ENCODE data around the gene CD99. TPM values are rescaled to one million over a fixed set of nuclear protein-coding genes. Genes with fewer than 3 reads are reported as not detected.
"Not testable (repeated sequence)": the region's sequence is repeated elsewhere in the genome, so short reads cannot be mapped to it uniquely, and the experiment has no call there.

CD99 gene
- total RNA-seq, 1 donor from 2014 or later, result 122 TPM

DNA sequence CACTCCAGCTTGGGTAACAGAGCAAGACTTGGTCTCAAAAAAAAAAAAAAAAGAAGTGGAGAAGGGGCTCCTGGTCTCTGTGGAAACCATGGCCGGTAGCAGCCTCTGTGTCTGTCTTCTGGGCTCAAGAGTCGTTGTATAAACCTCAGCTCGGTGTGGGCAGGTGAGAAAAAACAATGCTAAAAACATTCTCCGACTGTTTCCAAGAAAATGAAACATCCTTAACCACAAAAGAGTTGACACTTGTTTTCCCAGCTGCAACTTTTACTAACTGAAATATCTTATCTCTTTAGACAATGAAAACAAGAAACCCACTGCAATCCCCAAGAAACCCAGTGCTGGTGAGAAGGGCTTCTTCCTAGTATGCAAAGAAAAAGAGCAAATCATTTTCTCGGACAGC, 26.2 kb downstream of the CD99 start:
- Histone ChIP-seq H3K9me3 (ENCODE audit: control insufficient read depth in 3 of 3, low read length in 3 of 3) (no peaks in the 10 kb centered on the region), H3K27me3 (ENCODE audit: control insufficient read depth in 3 of 3, insufficient read depth in 3 of 3, low read length in 3 of 3) (no peaks in the 10 kb centered on the region), H3K36me3 (ENCODE audit: control insufficient read depth in 3 of 3, insufficient read depth in 3 of 3, low read length in 3 of 3) (peaks cover 42 to 72% (median 61%) of the 10 kb centered on the region in 3 donors), H3K27ac (ENCODE audit: low read depth, low read length) (no peak overlapping the region), H3K9ac (ENCODE audit: low read depth in 1 of 3, low read length in 3 of 3) (no peak overlapping the region), H3K4me1 (ENCODE audit: control insufficient read depth in 3 of 3, insufficient read depth in 3 of 3, low read length in 3 of 3) (peaks cover 0 to 5% (median 0%) of the 10 kb centered on the region in 3 donors), H3K4me3 (ENCODE audit: low read length in 3 of 3) (no peak overlapping the region)

DNA sequence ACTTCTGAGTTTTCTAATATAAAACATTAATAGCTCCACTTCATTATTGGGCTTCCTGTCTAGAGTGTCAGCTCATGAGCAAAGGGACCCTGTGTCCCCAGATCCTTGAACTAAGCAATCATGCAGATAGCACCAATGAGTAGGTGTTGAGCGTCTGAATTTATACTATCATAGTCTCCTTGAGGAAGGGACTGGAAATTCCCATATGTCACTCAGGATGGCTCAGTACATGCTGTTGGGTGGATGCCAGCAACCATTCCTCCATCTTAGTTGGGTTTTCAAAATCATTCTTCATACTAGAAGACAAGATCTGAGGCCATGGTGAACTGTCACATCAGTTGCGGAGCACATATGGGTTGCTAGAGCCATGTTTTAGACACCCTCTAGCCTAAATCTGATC, 27.7 kb downstream of the CD99 start:
- H3K9ac ChIP-seq (ENCODE audit: low read depth in 1 of 3, low read length in 3 of 3), result no peak overlapping the region
- H3K27me3 ChIP-seq (ENCODE audit: control insufficient read depth in 3 of 3, insufficient read depth in 3 of 3, low read length in 3 of 3), result no peaks in the 10 kb centered on the region
- H3K27ac ChIP-seq (ENCODE audit: low read depth, low read length), result no peak overlapping the region
- no peaks in the 10 kb centered on the region for H3K4me1 ChIP-seq (ENCODE audit: control insufficient read depth in 3 of 3, insufficient read depth in 3 of 3, low read length in 3 of 3)
- peaks cover 49 to 76% (median 65%) of the 10 kb centered on the region in 3 donors for H3K36me3 ChIP-seq (ENCODE audit: control insufficient read depth in 3 of 3, insufficient read depth in 3 of 3, low read length in 3 of 3)
- H3K9me3 ChIP-seq (ENCODE audit: control insufficient read depth in 3 of 3, low read length in 3 of 3), result no peaks in the 10 kb centered on the region
- no peak overlapping the region for H3K4me3 ChIP-seq (ENCODE audit: low read length in 3 of 3)

DNA sequence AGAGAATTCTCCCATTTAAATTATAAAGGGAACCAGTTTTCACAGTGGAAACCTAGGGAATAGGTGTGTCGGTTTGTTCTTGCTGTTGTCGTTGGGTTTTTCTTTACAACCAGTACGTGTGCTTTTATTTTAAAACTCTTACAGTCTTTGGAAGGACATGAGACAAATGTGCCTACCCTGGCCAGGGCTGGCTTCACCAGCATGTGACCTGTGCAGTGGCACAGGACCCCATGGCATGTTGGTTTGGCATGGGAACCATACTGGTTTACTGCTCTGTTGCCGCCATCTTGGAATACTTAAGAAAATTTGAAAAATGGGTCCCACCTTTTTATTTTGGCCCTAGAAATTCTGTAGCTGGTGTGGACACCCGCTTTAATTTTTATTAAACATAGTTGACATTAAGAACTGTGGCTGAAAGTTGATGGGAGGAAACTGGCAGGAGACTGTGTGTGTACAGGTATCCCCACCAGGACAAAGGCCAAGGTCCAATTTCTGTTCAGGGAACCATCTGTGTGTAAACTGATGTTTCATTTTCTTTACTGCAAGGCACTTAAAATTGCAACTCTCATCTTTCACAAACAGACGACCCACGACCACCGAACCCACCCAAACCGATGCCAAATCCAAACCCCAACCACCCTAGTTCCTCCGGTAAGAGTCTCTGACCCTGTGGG, 28.8 kb downstream of the CD99 start:
- no peaks in the 10 kb centered on the region for H3K27me3 ChIP-seq (ENCODE audit: control insufficient read depth in 3 of 3, insufficient read depth in 3 of 3, low read length in 3 of 3)
- H3K9ac ChIP-seq (ENCODE audit: low read depth in 1 of 3, low read length in 3 of 3), result no peak overlapping the region

DNA sequence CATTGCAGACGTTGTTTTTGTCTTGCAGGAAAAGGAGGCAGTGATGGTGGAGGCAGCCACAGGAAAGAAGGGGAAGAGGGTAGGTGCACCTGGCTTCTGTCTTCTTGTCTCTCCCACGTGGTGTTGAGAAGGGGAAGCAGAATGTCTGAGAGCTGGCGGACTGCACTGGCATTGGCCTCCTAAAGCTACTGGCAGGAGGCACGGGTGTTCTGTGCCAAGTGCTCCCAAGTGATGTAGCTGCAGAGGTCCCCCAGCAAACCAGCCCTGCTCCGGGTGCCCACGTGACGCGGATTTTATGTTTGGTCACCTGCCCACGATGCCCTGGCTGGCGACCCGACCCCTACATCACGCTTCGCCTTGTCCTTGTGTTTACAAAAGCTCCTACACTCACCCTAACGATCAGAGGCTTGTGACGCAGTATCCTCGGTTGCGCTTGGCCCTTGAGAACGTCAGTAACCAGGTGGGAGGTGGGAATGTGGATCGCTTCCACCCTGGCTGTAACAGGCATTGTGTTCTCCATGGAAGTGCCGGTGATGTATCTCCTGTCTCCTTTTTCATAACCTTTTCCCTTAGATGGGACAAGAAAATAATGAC, 32.3 kb downstream of the CD99 start:
- no peaks in the 10 kb centered on the region for H3K4me1 ChIP-seq (ENCODE audit: control insufficient read depth in 3 of 3, insufficient read depth in 3 of 3, low read length in 3 of 3)
- no peaks in the 10 kb centered on the region for H3K27me3 ChIP-seq (ENCODE audit: control insufficient read depth in 3 of 3, insufficient read depth in 3 of 3, low read length in 3 of 3)
- no peak overlapping the region for H3K4me3 ChIP-seq (ENCODE audit: low read length in 3 of 3)
- no peak overlapping the region for H3K27ac ChIP-seq (ENCODE audit: low read depth, low read length)
- no peak overlapping the region for H3K9ac ChIP-seq (ENCODE audit: low read depth in 1 of 3, low read length in 3 of 3)
- H3K9me3 ChIP-seq (ENCODE audit: control insufficient read depth in 3 of 3, low read length in 3 of 3), result no peaks in the 10 kb centered on the region
- H3K36me3 ChIP-seq (ENCODE audit: control insufficient read depth in 3 of 3, insufficient read depth in 3 of 3, low read length in 3 of 3), result peaks cover 53 to 75% (median 65%) of the 10 kb centered on the region in 3 donors

More for the DNA sequence above, 28.8 kb downstream of the CD99 start:
- Histone ChIP-seq H3K36me3 (ENCODE audit: control insufficient read depth in 3 of 3, insufficient read depth in 3 of 3, low read length in 3 of 3) (peaks cover 50 to 76% (median 65%) of the 10 kb centered on the region in 3 donors), H3K9me3 (ENCODE audit: control insufficient read depth in 3 of 3, low read length in 3 of 3) (no peaks in the 10 kb centered on the region), H3K4me3 (ENCODE audit: low read length in 3 of 3) (no peak overlapping the region), H3K4me1 (ENCODE audit: control insufficient read depth in 3 of 3, insufficient read depth in 3 of 3, low read length in 3 of 3) (no peaks in the 10 kb centered on the region), H3K27ac (ENCODE audit: low read depth, low read length) (no peak overlapping the region)

DNA sequence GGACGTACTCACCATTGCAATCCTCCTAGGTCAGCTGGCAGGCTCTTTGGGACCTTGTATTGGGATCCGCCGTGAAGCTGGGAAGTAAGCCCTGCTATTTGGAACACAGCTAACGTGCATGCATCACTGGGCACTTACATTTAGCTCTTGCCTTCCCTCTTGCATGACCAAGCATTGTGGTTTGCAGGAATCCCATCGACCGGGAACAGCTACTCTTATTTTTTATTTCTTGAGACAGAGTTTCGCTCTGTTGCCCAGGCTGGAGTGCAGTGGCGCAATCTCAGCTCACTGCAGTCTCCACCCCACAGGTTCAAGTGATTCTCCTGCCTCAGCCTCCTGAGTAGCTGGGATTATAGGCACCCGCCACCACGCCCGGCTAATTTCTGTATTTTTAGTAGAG, 36.2 kb downstream of the CD99 start:
- H3K9ac ChIP-seq (ENCODE audit: low read depth in 1 of 3, low read length in 3 of 3); H3K9me3 ChIP-seq (ENCODE audit: control insufficient read depth in 3 of 3, low read length in 3 of 3); H3K4me3 ChIP-seq (ENCODE audit: low read length in 3 of 3); H3K27me3 ChIP-seq (ENCODE audit: control insufficient read depth in 3 of 3, insufficient read depth in 3 of 3, low read length in 3 of 3); H3K27ac ChIP-seq (ENCODE audit: low read depth, low read length); H3K4me1 ChIP-seq (ENCODE audit: control insufficient read depth in 3 of 3, insufficient read depth in 3 of 3, low read length in 3 of 3): not testable (repeated sequence)
- H3K36me3 ChIP-seq (ENCODE audit: control insufficient read depth in 3 of 3, insufficient read depth in 3 of 3, low read length in 3 of 3), result peaks cover 55 to 70% (median 56%) of the 10 kb centered on the region in 3 donors

DNA sequence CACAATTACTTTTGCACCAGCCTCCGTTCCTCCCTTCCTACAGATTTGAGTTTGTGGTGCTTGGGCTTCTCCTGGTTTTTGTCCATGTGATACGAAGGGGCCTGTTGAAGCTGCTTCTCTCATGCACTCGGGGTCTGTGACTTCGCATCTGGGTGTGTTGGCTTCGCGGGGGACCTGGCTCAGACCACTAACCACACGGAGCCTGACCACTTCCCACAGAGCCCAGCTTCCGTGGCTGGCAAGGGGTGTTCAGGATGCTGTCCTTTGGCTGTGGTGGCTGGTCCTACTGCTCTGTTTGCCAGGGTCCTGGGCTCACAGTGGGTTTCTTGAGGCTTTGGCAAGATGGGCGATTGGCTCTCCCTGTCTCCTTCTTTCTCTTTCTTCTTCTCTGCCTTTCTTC, 41.0 kb downstream of the CD99 start:
- H3K27me3 ChIP-seq (ENCODE audit: control insufficient read depth in 3 of 3, insufficient read depth in 3 of 3, low read length in 3 of 3), result no peaks in the 10 kb centered on the region
- no peaks in the 10 kb centered on the region for H3K9me3 ChIP-seq (ENCODE audit: control insufficient read depth in 3 of 3, low read length in 3 of 3)
- H3K4me1 ChIP-seq (ENCODE audit: control insufficient read depth in 3 of 3, insufficient read depth in 3 of 3, low read length in 3 of 3), result no peaks in the 10 kb centered on the region
- H3K36me3 ChIP-seq (ENCODE audit: control insufficient read depth in 3 of 3, insufficient read depth in 3 of 3, low read length in 3 of 3), result peaks cover 36 to 52% (median 38%) of the 10 kb centered on the region in 3 donors
- no peak overlapping the region for H3K9ac ChIP-seq (ENCODE audit: low read depth in 1 of 3, low read length in 3 of 3)
- H3K27ac ChIP-seq (ENCODE audit: low read depth, low read length), result no peak overlapping the region
- H3K4me3 ChIP-seq (ENCODE audit: low read length in 3 of 3), result no peak overlapping the region

DNA sequence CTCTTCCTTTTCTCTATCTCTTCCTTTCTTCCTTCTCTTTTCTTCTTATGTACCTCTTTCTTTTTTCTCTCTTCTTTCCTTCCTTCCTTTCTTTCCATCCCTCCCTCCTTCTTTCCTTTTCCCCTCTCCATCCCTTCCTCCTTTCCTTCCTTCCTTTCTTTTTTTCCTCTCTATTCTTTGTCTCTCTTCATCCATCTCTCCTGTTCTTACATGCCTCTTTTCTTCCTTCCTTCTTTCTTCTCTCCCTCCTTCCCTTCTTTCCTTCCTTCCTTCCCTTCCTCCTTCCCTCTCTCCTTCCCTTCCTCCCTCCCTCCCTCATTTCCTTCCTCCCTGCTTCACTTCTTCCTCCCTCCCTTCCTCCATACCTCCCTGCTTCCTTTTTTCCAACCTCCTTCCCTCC, 41.6 kb downstream of the CD99 start:
- no peak overlapping the region for H3K9ac ChIP-seq (ENCODE audit: low read depth in 1 of 3, low read length in 3 of 3)
- no peaks in the 10 kb centered on the region for H3K9me3 ChIP-seq (ENCODE audit: control insufficient read depth in 3 of 3, low read length in 3 of 3)
- no peak overlapping the region for H3K27ac ChIP-seq (ENCODE audit: low read depth, low read length)
- H3K36me3 ChIP-seq (ENCODE audit: control insufficient read depth in 3 of 3, insufficient read depth in 3 of 3, low read length in 3 of 3), result peaks cover 33 to 49% (median 36%) of the 10 kb centered on the region in 3 donors
- H3K4me3 ChIP-seq (ENCODE audit: low read length in 3 of 3), result no peak overlapping the region
- H3K27me3 ChIP-seq (ENCODE audit: control insufficient read depth in 3 of 3, insufficient read depth in 3 of 3, low read length in 3 of 3), result no peaks in the 10 kb centered on the region
- no peaks in the 10 kb centered on the region for H3K4me1 ChIP-seq (ENCODE audit: control insufficient read depth in 3 of 3, insufficient read depth in 3 of 3, low read length in 3 of 3)

DNA sequence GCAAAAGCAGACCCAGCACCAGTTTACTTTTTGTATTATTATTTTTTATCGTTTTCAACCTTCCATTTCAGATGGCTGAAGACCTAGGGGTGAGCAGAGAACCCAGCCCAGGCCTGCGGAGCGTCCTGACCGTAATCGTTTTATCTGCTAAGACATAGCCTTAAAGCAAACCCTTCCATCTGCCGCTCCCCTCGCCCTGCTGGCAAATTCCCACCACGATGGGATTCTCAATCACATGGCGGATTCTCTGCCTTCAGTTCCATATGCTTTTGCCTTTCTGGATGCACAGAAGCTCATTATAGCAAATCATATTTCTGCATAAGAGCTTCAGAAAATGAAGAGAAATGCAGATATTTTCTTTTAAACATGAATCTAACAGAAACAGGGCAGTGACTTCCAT, 42.2 kb downstream of the CD99 start:
- Histone ChIP-seq H3K36me3 (ENCODE audit: control insufficient read depth in 3 of 3, insufficient read depth in 3 of 3, low read length in 3 of 3) (peaks cover 34 to 50% (median 40%) of the 10 kb centered on the region in 3 donors), H3K4me3 (ENCODE audit: low read length in 3 of 3) (no peak overlapping the region), H3K4me1 (ENCODE audit: control insufficient read depth in 3 of 3, insufficient read depth in 3 of 3, low read length in 3 of 3) (no peaks in the 10 kb centered on the region), H3K27ac (ENCODE audit: low read depth, low read length) (no peak overlapping the region), H3K27me3 (ENCODE audit: control insufficient read depth in 3 of 3, insufficient read depth in 3 of 3, low read length in 3 of 3) (no peaks in the 10 kb centered on the region), H3K9me3 (ENCODE audit: control insufficient read depth in 3 of 3, low read length in 3 of 3) (no peaks in the 10 kb centered on the region), H3K9ac (ENCODE audit: low read depth in 1 of 3, low read length in 3 of 3) (no peak overlapping the region)

DNA sequence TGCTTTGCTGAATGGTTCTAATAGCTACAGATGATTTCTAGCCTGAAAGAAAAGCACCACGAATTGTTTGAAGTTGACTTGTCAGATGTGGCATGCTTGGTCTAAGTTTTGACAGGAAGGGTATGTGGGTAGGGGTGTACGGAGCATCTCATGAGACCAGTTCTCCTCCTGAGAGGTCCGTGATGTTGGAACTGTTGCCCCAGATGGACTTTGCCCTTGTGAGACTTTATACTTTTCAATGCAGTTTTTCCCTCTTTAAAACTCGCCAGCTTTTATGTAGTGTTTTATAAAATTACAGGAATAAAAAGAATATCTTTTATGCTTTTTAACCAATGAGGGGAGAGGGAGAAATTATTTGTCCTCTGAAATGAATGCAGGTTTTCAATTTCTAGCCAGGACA, 44.2 kb downstream of the CD99 start:
- Histone ChIP-seq H3K27ac (ENCODE audit: low read depth, low read length) (no peak overlapping the region), H3K9ac (ENCODE audit: low read depth in 1 of 3, low read length in 3 of 3) (no peak overlapping the region), H3K27me3 (ENCODE audit: control insufficient read depth in 3 of 3, insufficient read depth in 3 of 3, low read length in 3 of 3) (no peaks in the 10 kb centered on the region), H3K4me1 (ENCODE audit: control insufficient read depth in 3 of 3, insufficient read depth in 3 of 3, low read length in 3 of 3) (no peaks in the 10 kb centered on the region), H3K36me3 (ENCODE audit: control insufficient read depth in 3 of 3, insufficient read depth in 3 of 3, low read length in 3 of 3) (peaks cover 27 to 43% (median 31%) of the 10 kb centered on the region in 3 donors), H3K9me3 (ENCODE audit: control insufficient read depth in 3 of 3, low read length in 3 of 3) (no peaks in the 10 kb centered on the region), H3K4me3 (ENCODE audit: low read length in 3 of 3) (no peak overlapping the region)

DNA sequence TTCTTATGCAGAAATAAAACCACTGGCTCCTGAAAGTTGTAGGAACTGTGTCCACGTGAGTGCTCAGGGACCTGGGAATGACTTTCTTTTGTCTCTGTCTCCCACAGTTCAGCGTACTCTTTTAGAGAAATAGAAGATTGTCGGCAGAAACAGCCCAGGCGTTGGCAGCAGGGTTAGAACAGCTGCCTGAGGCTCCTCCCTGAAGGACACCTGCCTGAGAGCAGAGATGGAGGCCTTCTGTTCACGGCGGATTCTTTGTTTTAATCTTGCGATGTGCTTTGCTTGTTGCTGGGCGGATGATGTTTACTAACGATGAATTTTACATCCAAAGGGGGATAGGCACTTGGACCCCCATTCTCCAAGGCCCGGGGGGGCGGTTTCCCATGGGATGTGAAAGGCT, 49.6 kb downstream of the CD99 start:
- H3K4me1 ChIP-seq (ENCODE audit: control insufficient read depth in 3 of 3, insufficient read depth in 3 of 3, low read length in 3 of 3), result no peaks in the 10 kb centered on the region
- H3K9ac ChIP-seq (ENCODE audit: low read depth in 1 of 3, low read length in 3 of 3), result no peak overlapping the region
- no peaks in the 10 kb centered on the region for H3K27me3 ChIP-seq (ENCODE audit: control insufficient read depth in 3 of 3, insufficient read depth in 3 of 3, low read length in 3 of 3)
- H3K36me3 ChIP-seq (ENCODE audit: control insufficient read depth in 3 of 3, insufficient read depth in 3 of 3, low read length in 3 of 3), result peaks cover 13 to 34% (median 33%) of the 10 kb centered on the region in 3 donors
- H3K4me3 ChIP-seq (ENCODE audit: low read length in 3 of 3), result no peak overlapping the region
- H3K9me3 ChIP-seq (ENCODE audit: control insufficient read depth in 3 of 3, low read length in 3 of 3), result no peaks in the 10 kb centered on the region
- no peak overlapping the region for H3K27ac ChIP-seq (ENCODE audit: low read depth, low read length)

All from skeletal muscle tissue (tissue), 4 donors.